Measurements from ENCODE around the gene NBPF1.
"Not testable (repeated sequence)": the region's sequence is repeated elsewhere in the genome, so short reads cannot be mapped to it uniquely, and the experiment has no call there.

Gene NBPF1

GRCh38 chr1:16545682-16546095 is 67.7 kb downstream of the NBPF1 start:
- peak; percentile 88 for DNase-seq (ENCODE audit: low spot score)

- DNase-seq (ENCODE audit: low spot score) = not testable (repeated sequence)
Measured at GRCh38 chr1:16540421-16540893, 72.9 kb downstream of the NBPF1 start.

- not testable (repeated sequence) for DNase-seq (ENCODE audit: low spot score)
Measured at GRCh38 chr1:16537528-16537927, 75.8 kb downstream of the NBPF1 start.

GRCh38 chr1:16536796-16537195 is 76.6 kb downstream of the NBPF1 start:
- DNase-seq (ENCODE audit: low spot score) = not testable (repeated sequence)

- not testable (repeated sequence) for DNase-seq (ENCODE audit: low spot score)
Measured at GRCh38 chr1:16535898-16536297, 77.5 kb downstream of the NBPF1 start.

- DNase-seq (ENCODE audit: low spot score) = peak; percentile 78
Measured at GRCh38 chr1:16535487-16535886, 77.9 kb downstream of the NBPF1 start.

- DNase-seq (ENCODE audit: low spot score) = peak; percentile 85
Measured at GRCh38 chr1:16534829-16535456, 78.4 kb downstream of the NBPF1 start.

- DNase-seq (ENCODE audit: low spot score) = peak; percentile 46
Measured at GRCh38 chr1:16534239-16534828, 79.0 kb downstream of the NBPF1 start.

- DNase-seq (ENCODE audit: low spot score) = peak; percentile 41
Measured at GRCh38 chr1:16532235-16532991, 81.0 kb downstream of the NBPF1 start.

- DNase-seq (ENCODE audit: low spot score) = not testable (repeated sequence)
Measured at GRCh38 chr1:16528338-16528737, 85.0 kb downstream of the NBPF1 start.

GRCh38 chr1:16525769-16526168 is 87.6 kb downstream of the NBPF1 start:
- DNase-seq (ENCODE audit: low spot score) = not testable (repeated sequence)

GRCh38 chr1:16521679-16522078 is 91.7 kb downstream of the NBPF1 start:
- not testable (repeated sequence) for DNase-seq (ENCODE audit: low spot score)

- DNase-seq (ENCODE audit: low spot score) = peak; percentile 44
Measured at GRCh38 chr1:16521288-16521583, 92.1 kb downstream of the NBPF1 start.

- DNase-seq (ENCODE audit: low spot score) = peak; percentile 68
Measured at GRCh38 chr1:16520435-16521287, 92.7 kb downstream of the NBPF1 start.

- not testable (repeated sequence) for DNase-seq (ENCODE audit: low spot score)
Measured at GRCh38 chr1:16519255-16519951, 94.0 kb downstream of the NBPF1 start.

GRCh38 chr1:16518913-16519254 is 94.5 kb downstream of the NBPF1 start:
- DNase-seq (ENCODE audit: low spot score) = not testable (repeated sequence)

GRCh38 chr1:16516694-16517410 is 96.5 kb downstream of the NBPF1 start:
- not testable (repeated sequence) for DNase-seq (ENCODE audit: low spot score)

- peak; percentile 85 for DNase-seq (ENCODE audit: low spot score)
Measured at GRCh38 chr1:16514107-16515055, 99.0 kb downstream of the NBPF1 start, which contains the start of gene RNU1-1. Gene RNU1-1 (minus strand): TSS chr1:16514285.

- peak; percentile 65 for DNase-seq (ENCODE audit: low spot score)
Measured at GRCh38 chr1:16513412-16514106, 99.8 kb downstream of the NBPF1 start.
